Measurements from ENCODE around the gene RNF113B. TPM values are rescaled to one million over a fixed set of nuclear protein-coding genes. Genes with fewer than 3 reads are reported as not detected.

The RNF113B gene
- total RNA-seq, 4 donors from 2014 or later, result not detected

- Histone ChIP-seq H3K27ac (replicated peaks in 1 of 4) (peak overlapping the region; percentile 56 to 84 (median 79)), H3K4me1 (peaks cover 4 to 30% (median 12%) of the 10 kb centered on the region in 4 donors), H3K27me3 (no peaks in the 10 kb centered on the region), H3K4me3 (no peak overlapping the region), H3K9me3 (peaks cover 0 to 14% (median 4%) of the 10 kb centered on the region in 4 donors), H3K36me3 (no peaks in the 10 kb centered on the region)
- TF ChIP-seq, protein P1, sequence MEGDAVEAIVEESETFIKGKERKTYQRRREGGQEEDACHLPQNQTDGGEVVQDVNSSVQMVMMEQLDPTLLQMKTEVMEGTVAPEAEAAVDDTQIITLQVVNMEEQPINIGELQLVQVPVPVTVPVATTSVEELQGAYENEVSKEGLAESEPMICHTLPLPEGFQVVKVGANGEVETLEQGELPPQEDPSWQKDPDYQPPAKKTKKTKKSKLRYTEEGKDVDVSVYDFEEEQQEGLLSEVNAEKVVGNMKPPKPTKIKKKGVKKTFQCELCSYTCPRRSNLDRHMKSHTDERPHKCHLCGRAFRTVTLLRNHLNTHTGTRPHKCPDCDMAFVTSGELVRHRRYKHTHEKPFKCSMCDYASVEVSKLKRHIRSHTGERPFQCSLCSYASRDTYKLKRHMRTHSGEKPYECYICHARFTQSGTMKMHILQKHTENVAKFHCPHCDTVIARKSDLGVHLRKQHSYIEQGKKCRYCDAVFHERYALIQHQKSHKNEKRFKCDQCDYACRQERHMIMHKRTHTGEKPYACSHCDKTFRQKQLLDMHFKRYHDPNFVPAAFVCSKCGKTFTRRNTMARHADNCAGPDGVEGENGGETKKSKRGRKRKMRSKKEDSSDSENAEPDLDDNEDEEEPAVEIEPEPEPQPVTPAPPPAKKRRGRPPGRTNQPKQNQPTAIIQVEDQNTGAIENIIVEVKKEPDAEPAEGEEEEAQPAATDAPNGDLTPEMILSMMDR (IDR thresholded peaks at IDR 0.05), result no peak
- TF ChIP-seq EP300 (IDR thresholded peaks at IDR 0.05) (no peak), POLR2AphosphoS5 (IDR thresholded peaks at IDR 0.05) (no peak), POLR2A (IDR thresholded peaks at IDR 0.05; ENCODE audit: low read depth) (no peak)
- WGBS, result 43% methylated on average over 4 of the region's 4 CpGs
- intact Hi-C loops (cut with DNase I), result no loop called here
- DNase-seq (ENCODE audit: extremely low spot score), result no peak
Measured at GRCh38 chr13:98207416-98207815, 30.3 kb upstream of the RNF113B start.

DNA sequence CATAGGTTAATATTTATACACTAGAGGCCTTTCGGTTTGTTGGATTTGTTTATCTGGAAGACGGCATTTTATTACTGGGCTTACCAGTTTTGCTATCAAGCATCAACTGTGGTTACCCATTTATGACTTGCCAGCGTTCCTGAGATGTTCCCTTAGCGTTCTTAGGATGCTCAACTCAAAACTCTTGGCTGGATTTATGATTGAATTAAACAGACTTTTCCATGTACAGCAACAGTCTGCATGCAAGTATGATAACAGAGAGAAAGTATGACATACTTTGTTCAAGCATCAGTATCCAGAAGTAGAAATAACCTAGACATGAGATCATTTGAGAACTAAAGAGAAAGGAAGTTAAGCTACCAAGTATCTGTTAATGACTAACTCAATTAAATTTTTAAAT, 29.9 kb upstream of the RNF113B start:
- WGBS, result 44% methylated on average over 4 of the region's 4 CpGs
- intact Hi-C loops (cut with DNase I), result no loop called here
- H3K36me3 ChIP-seq, result no peaks in the 10 kb centered on the region
- peak in 1 of 2 donors; percentile 52 for TF ChIP-seq POLR2AphosphoS5 (IDR thresholded peaks at IDR 0.05)
- no peak for TF ChIP-seq POLR2A (IDR thresholded peaks at IDR 0.05; ENCODE audit: low read depth)
- TF ChIP-seq EP300 (IDR thresholded peaks at IDR 0.05), result no peak
- TF ChIP-seq, protein P1 (IDR thresholded peaks at IDR 0.05), result no peak
- peaks cover 0 to 14% (median 4%) of the 10 kb centered on the region in 4 donors for H3K9me3 ChIP-seq
- peak overlapping the region; percentile 56 to 84 (median 79) for H3K27ac ChIP-seq (replicated peaks in 1 of 4)
- no peaks in the 10 kb centered on the region for H3K27me3 ChIP-seq
- no peak overlapping the region for H3K4me3 ChIP-seq
- DNase-seq (ENCODE audit: extremely low spot score), result no peak
- H3K4me1 ChIP-seq, result peaks cover 5 to 30% (median 12%) of the 10 kb centered on the region in 4 donors

GRCh38 chr13:98204546-98204945, 27.5 kb upstream of the RNF113B start:
- no peak overlapping the region for H3K4me3 ChIP-seq
- peaks cover 8 to 27% (median 14%) of the 10 kb centered on the region in 4 donors for H3K4me1 ChIP-seq
- H3K27ac ChIP-seq (replicated peaks in 1 of 4), result no peak overlapping the region
- intact Hi-C loops (cut with DNase I), result no loop called here
- no peaks in the 10 kb centered on the region for H3K36me3 ChIP-seq
- WGBS, result 100% methylated on average over 2 of the region's 2 CpGs
- peaks cover 0 to 14% (median 4%) of the 10 kb centered on the region in 4 donors for H3K9me3 ChIP-seq
- DNase-seq (ENCODE audit: extremely low spot score), result no peak
- TF ChIP-seq, protein P1 (IDR thresholded peaks at IDR 0.05), result no peak
- TF ChIP-seq POLR2A (IDR thresholded peaks at IDR 0.05; ENCODE audit: low read depth) (no peak), EP300 (IDR thresholded peaks at IDR 0.05) (no peak), POLR2AphosphoS5 (IDR thresholded peaks at IDR 0.05) (no peak)
- no peaks in the 10 kb centered on the region for H3K27me3 ChIP-seq

- Histone ChIP-seq H3K27me3 (no peaks in the 10 kb centered on the region), H3K9me3 (peaks cover 0 to 14% (median 4%) of the 10 kb centered on the region in 4 donors), H3K36me3 (no peaks in the 10 kb centered on the region), H3K4me3 (no peak overlapping the region), H3K4me1 (peaks cover 8 to 27% (median 16%) of the 10 kb centered on the region in 4 donors), H3K27ac (replicated peaks in 1 of 4) (no peak overlapping the region)
- DNase-seq (ENCODE audit: extremely low spot score), result no peak
- TF ChIP-seq POLR2AphosphoS5 (IDR thresholded peaks at IDR 0.05), result no peak
- TF ChIP-seq, protein P1 (IDR thresholded peaks at IDR 0.05), result no peak
- TF ChIP-seq EP300 (IDR thresholded peaks at IDR 0.05), result no peak
- TF ChIP-seq POLR2A (IDR thresholded peaks at IDR 0.05; ENCODE audit: low read depth), result no peak
- WGBS, result 72% methylated on average over 8 of the region's 8 CpGs
- intact Hi-C loops (cut with DNase I), result no loop called here
Measured at GRCh38 chr13:98203646-98204326, 26.7 kb upstream of the RNF113B start.

Measured in esophagus muscularis mucosa (tissue), 4 donors.